SH-SY5Y (cell line): ENCODE results near the gene CHRM1.

Experiments used
- GATA2 ChIP-seq: IDR thresholded peaks from 2 replicates; pipeline ENCODE4 v1.6.1; 2011; ENCODE audit warnings: mild to moderate bottlenecking, low read depth, low read length
- GATA3 ChIP-seq: IDR thresholded peaks from 2 replicates; pipeline ENCODE4 v1.6.1; 2011; ENCODE audit warnings: low read depth, mild to moderate bottlenecking, low read length, moderate library complexity

DNA sequence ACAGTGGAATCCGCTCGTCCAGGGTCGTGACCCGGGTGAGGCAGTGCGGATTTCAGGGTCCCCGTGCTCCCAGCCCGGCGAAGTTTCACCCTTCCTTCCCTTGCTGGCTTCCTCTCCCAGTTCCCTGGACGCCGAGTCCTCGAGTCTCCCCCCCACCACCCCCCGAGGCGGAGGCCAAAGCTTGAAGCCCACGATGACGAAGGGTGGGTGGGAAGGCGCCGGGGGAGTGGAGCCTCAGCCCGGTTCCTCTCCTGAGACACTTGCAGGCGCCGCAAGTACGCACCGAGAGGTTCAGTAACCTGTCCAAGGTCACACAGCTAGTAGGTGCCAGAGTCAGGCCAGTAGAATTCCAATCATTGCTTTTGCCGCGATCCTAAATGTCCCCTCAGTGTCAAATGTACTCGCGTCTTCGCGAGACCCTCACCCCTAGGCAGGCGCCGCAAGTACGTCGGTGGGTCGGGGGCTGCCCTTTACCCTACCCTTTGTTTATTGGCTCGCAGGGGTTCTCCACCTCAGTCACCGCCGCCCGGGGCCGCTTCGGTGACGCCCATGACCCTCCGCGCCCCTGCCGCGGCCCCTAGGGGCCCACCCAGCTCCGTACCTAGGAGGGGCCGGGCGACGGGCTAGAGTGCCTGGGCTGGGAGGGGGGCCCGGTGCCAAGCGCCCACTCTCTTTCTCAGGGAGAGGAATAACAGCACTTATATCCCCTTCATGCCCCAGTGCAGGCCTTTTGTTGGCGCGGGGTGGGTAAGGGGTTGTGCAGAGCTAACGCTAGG is 5.7 kb upstream of the CHRM1 start:
- TF ChIP-seq GATA3, result no peak
- TF ChIP-seq GATA2, result no peak
